Erythroblast (primary cell): ENCODE results near the gene CRB1.

ENCODE experiments used
- DNase-seq, 2 experiments: peaks; one replicate each; lab custom pipeline; 2025; lab: John Stamatoyannopoulos, UW
- GATA1 ChIP-seq: IDR thresholded peaks from 2 replicates; pipeline ENCODE4 v1.6.1; 2011; ENCODE audit warnings: low read depth, mild to moderate bottlenecking, control low read depth, low read length, moderate library complexity
- POLR2A ChIP-seq: IDR thresholded peaks from 2 replicates; pipeline ENCODE4 v1.6.1; 2011; ENCODE audit warnings: mild to moderate bottlenecking, low read length

The CRB1 gene

DNA sequence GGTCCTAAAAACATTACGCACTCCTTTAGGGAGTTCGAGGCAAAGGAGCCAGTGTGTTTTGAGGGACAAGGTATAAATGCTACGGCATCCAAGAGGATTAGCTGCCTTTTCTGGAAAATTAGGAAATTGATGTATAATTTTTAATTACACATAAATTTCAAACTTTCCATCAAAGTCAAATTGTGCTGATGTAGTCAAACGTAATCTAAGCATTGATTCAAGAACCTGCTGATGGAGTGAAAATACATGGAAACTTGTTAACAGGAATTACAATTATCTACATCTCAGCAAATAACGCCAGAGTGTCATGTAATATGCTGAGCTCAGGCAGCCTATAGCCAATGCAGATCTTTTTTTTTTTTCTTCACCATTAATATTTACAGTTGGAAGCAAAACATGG lies 194.5 kb downstream of the CRB1 start:
- no peak for DNase-seq
- no peak for TF ChIP-seq POLR2A
- TF ChIP-seq GATA1: no peak

DNA sequence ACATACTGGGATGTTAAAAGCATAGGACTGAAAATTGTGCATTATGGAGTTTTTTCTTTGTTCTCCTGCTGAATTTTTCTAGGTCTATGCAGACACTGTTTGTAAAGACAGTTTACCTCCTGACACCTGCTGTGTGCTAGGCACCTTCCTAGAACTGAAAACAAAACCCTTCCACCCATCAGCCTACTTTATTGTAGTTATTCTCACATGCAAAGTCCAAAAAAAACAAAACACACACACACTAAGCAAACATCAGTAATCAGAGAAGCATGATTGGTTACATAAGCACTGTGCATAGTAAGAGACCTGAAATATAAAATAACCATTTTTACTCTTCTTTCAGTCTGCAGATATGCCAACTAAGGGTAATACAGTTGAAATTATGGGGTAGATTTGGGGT lies 195.1 kb downstream of the CRB1 start:
- no peak for TF ChIP-seq POLR2A
- no peak for TF ChIP-seq GATA1
- DNase-seq: no peak

DNA sequence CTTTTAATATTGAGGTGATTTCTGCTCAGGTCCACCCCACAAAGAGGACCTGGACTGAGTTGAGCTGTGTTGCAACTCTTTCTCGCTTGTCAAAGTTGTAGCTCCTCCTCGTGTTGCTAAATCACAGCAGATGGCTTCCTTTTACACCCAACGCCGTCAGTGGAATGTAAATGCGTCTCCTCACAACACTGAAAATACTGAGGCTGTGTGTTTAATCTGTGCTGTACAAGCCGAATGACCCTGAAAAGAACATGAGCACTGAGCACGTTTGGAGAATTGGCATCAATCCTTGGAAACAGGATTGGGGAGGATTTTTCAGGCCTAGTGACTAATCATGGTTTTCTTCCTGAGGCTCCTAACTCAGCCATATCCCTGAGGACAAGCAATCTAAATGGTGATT lies 196.0 kb downstream of the CRB1 start:
- no peak for DNase-seq
- no peak for TF ChIP-seq POLR2A
- TF ChIP-seq GATA1: no peak

DNA sequence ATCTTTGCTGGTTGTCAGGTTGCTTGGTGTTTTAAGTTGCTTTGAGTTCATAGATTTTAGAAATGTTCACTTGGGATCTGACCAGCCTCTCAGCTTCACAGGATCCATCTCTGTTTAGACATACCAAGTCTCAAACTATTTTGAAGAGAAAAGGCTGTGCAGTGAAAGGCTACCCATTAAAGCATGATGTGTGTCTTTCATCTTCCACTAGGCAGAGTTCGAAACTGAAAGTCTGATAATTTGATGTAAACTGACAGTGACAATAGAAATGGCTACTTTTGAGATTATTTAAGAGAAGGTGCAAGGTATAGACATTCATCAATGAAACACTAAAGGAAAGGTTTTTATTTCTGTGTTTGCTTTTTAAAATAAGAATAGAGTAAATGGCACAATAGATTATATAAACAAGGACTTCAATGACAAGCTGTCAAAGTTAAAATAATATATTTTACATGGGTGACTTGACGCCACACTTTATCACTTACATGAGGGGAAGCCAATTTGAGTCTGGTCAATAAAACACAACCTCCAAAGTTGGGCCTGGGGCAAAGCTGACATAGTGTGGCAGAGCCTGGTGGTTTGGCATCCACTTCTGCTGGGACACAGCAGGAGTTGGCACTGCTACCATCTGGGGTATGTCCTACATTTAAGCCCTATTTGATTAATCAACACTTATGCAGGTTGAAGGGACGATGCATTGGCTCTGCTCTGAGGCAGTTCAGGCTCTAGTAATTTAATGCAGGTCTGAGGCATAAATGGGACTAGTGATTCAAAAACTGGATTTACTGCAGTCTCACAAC lies 197.7 kb downstream of the CRB1 start:
- DNase-seq: no peak
- TF ChIP-seq GATA1 (no peak), POLR2A (no peak)

DNA sequence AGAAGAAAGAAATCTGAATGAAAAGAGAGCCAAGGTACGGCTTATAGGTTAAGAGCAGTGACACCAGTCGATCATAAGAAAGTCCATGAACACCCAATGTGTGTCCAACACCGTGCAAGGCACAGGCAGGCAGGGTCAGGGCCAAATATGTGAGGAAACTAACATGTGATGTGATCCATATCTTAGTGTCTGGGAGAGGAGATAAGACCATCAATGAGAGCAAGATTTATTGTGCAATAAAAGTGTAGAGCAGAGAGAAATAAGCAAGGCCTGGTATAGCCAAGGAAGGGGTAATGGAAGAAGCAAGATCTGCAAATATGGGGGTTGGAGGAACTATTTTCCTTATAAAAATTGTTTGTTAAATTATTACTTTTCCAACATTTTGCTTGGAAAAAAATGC lies 198.8 kb downstream of the CRB1 start:
- TF ChIP-seq GATA1 (no peak), POLR2A (no peak)
- peak; percentile 52 to 75 for DNase-seq

DNA sequence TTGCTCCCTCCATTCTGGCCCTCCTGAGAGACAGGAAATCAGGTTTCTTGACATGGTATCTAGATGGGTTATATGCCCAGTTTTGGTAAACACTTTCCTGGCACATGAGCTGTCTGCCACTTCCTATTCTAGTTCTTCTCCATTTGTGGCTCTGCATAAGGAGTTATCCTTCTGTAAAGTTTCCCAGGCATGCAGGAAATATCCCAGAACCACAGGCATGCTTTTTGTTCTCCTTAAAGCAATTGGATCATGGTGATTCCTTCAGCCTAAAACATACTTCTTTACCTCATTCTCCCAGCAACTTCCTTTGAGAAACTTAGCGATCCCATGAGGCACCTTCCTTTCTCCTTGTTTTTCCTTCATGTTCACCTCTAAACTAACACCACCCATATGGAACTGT lies 199.8 kb downstream of the CRB1 start:
- no peak for DNase-seq
- TF ChIP-seq GATA1 (no peak), POLR2A (no peak)

DNA sequence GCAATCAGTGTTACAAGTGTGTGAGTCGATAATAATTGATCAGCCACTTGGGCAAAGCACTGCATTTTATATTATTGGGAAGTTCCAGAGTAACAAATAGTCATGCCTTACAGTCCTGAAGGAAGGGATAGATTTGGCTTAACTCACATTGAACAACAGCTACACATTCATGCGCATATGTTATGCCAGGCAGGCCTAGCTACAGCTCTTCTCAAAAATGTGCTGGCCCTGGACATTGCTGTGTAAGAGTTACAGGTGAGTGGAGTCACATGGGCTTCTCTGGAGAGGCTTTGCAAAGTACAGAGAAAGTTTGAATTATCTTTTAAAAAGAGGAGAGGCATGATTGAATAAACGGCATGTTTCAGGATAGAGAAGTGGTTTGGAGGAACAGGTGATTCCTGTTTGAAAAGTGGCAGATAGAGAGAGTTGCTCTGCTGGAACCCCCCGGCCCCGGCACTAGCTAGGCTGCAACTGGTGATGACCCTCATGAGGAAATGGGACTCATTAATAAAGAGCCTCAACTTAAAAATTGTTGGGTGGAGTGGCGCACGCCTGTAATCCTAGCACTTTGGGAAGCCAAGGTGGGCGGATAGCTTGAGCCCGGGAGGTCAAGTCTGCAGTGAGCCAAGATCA lies 200.6 kb downstream of the CRB1 start:
- DNase-seq: no peak
- TF ChIP-seq GATA1: no peak
- TF ChIP-seq POLR2A: no peak

DNA sequence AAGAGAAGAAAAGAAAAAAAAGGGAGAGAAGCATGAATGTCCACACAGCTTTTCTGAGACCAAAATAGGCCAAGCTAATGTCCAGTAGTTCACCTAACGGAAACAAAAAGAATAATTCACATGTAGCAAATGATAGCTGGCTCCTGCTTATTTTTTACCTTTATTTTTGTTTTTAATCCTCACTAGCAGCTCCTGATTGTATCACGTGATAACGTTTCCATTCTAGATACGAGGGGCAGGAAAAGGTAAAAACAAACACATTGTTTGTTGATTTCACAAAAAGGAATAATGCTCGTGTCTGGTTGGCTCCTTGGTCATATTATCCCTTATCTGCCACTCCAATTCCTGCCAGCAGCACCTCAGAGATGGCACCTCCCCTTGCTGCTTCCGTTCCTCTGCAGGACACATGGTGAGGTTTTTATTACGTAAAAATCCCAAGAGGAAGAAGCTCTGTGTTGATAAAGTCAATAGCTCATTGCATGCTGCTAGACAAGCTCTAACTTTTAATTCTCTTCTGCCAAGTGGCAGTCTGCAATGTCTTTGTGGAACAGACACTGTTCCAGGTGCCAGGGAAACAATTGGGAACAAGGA lies 201.7 kb downstream of the CRB1 start:
- DNase-seq: no peak
- TF ChIP-seq GATA1 (no peak), POLR2A (no peak)

DNA sequence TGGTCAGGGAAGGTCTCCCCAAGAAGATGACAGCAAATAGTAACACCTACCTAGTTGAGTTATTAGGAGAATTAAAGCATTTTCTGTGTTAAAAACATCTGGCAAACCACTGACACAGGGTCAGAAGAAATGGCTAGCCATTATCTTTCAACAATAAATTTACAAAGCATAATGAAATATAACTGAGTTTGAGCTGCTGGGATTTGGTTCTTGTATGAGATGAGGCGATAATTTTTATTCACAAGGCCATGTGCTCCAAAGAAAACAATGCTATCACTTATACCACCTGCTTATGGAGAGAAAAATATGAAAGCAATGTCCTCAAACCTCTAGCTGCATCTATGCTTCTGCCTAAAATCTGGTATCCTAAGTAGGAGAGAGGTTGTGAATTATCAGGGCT lies 202.3 kb downstream of the CRB1 start:
- no peak for TF ChIP-seq POLR2A
- TF ChIP-seq GATA1: no peak
- DNase-seq: no peak

DNA sequence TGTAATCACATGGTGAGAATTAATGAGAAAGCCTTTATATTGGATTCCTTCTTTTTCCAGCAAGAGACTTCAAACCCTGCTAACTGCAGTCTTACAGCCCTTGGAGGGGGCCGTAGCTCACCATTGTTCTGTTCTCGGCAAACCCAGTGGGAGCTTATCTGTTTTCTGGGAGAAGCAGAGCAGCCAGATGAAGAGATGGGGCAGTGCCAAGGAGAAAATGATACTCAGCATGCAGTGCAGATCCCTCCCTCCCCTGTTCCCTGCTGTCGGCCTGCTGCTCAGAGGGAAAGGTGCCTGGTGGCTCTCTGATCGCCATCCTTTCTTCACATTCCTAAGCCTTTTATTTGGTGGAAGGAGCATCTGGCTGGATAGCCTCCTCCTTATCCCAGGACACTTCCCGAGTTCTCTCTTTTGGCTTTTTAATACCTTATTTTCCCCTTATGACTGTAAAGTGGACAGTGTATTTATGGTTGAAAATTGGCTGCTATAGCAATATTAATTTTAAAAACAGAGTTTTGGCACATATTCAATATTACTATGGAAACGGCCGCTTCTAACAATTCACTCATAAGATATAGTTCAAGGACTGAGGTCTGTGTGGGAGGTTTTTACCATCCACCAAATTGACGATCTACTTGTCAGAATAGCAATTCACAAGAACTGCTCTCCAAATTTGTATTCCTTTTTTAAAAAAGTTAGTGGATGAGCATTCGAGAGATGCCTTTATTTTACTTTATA lies 203.4 kb downstream of the CRB1 start:
- DNase-seq: no peak
- no peak for TF ChIP-seq GATA1

DNA sequence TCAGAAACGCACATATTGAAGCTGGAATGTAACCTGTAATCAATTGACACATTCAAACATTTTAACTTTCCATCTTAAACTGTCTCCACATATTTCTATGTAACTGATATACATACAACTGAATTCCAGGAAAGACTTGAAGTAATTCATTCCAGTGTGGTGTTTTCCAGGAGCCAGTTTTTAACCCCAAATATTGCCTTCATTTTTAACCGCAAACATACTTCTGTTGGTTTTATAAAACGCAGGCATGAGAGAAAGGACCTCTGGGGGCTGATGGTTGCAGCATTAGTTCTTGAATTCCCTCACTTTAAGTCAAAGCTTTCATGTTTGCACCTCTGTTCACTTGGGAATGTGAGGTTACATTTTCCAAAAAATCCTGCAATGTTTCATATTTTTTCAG lies 204.1 kb downstream of the CRB1 start:
- TF ChIP-seq GATA1: no peak
- no peak for TF ChIP-seq POLR2A
- no peak for DNase-seq

DNA sequence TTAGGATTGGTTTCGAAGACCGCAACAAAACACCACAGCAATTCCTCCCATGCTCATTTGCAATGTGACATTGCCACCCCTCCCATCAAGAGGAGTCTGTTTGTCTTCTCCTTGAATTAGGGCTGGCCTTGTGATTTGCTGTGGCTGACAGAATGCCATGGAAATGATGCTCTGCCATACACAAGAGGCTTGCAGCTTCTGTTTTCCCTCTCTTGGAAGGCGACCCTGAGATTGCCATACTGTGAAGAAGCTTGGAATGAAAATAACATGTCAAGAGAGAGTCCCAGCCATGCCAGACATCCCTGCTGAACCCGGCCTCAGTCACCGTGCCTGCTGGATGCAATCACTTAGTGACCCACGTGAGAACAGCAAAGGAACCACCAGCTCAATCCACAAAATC lies 212.4 kb downstream of the CRB1 start:
- no peak for DNase-seq
- TF ChIP-seq POLR2A (no peak), GATA1 (no peak)

DNA sequence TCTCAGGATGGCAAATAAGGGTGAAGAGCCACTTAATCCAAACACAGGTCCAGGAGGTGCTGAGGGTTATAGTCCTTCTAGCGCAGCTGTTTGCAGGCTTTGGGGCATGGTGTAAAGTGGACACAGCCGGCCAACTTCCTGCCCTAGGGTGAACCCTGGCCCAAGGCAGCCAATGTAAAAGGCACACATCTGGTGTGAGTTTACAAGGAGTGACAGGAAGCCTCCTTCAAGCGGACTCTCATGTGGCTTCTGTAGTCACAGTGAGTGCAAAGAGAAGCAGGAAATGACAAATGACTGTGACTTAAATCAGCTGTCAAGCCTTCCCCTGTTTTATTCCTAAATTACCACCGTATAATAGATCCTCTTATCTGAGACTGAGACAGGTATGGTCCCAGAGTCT lies 213.0 kb downstream of the CRB1 start:
- no peak for TF ChIP-seq POLR2A
- DNase-seq: no peak

DNA sequence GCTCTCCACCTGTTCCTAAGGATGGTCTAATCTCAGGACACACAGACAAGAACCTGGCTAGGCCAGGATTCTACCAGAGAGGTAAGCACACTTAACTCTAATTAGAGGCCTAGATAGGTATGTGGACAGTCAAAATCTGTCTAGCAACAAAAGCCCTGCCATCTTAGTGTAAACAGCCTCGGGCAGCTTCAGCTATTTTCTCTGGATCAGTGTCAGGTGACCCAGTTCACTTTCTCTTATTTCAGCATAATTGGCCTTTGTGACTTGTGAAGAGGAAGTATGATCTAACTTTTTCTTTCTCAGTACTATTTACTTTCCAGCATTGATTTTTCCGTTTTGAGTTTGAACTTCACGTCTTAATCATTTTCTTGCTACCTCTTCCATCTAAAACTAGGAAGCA lies 217.7 kb downstream of the CRB1 start:
- TF ChIP-seq GATA1: no peak
- no peak for DNase-seq
